ENCODE measurements around the gene CASZ1. TPM values are rescaled to one million over a fixed set of nuclear protein-coding genes. Genes with fewer than 3 reads are reported as not detected.
A peak's percentile ranks its signal among the peaks of the same experiment; 100 is the strongest.

The CASZ1 gene
- total RNA-seq, 1 experiment from 2014 or later, result 15.2 TPM

DNA sequence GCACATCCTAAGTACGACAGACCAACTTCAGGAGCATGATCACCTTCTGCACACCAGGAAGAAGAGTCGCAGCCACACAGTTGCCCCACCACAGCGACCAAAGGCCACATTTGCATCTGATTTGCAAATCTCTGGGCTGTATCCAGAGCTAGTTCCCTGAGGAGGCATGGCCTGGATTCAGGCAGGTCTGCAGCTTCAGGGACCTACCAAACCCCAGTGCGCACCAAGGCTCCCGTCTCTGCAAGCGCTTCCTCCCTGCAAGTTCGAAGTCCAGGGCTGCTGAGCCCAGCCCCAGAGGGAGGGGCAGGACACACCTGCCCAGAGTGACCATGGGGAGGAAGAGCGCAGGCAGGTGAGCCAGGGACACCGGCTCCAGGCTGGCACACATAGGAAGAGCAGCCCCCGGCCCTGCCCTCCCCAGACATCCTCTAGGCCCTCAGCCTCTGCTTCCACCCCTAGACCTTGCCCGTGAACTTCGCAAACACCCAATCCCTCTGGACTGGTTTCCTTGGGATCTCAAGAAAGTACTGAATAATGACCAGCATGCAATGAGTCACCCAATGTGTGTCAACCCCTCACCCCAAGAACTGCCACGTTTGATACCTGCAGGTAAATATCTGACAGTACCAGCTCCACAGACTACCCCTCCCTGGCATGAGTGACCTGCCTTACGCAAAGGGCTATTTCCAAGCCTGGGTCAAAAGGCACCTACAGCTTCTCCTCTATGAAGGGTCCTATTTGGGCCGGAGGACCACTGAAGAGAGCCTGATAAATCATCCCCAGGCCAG is 36.8 kb downstream of the CASZ1 start:
- TF ChIP-seq, protein P1, sequence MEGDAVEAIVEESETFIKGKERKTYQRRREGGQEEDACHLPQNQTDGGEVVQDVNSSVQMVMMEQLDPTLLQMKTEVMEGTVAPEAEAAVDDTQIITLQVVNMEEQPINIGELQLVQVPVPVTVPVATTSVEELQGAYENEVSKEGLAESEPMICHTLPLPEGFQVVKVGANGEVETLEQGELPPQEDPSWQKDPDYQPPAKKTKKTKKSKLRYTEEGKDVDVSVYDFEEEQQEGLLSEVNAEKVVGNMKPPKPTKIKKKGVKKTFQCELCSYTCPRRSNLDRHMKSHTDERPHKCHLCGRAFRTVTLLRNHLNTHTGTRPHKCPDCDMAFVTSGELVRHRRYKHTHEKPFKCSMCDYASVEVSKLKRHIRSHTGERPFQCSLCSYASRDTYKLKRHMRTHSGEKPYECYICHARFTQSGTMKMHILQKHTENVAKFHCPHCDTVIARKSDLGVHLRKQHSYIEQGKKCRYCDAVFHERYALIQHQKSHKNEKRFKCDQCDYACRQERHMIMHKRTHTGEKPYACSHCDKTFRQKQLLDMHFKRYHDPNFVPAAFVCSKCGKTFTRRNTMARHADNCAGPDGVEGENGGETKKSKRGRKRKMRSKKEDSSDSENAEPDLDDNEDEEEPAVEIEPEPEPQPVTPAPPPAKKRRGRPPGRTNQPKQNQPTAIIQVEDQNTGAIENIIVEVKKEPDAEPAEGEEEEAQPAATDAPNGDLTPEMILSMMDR (conservative IDR thresholded peaks at IDR 0.05), result no peak
- TF ChIP-seq EZH2 (IDR thresholded peaks at IDR 0.05; ENCODE audit: low read depth), result no peak
- H3K9me3 ChIP-seq (ENCODE audit: insufficient read depth, low read depth), result no peaks in the 10 kb centered on the region
- intact Hi-C loops (cut with micrococcal nuclease; ENCODE audit: unreplicated experiment), result no loop called here
- peaks cover 10% of the 10 kb centered on the region; the same call in 1 of the 2 replicates for H3F3A ChIP-seq (ENCODE audit: insufficient read depth, low read depth)
- no peak overlapping the region for H3K4me3 ChIP-seq
- CTCF ChIA-PET, result no interaction called here
- peak in 1 of 2 experiments; percentile 65 for DNase-seq
- H2AFZ ChIP-seq, result no peak overlapping the region
- no peaks in the 10 kb centered on the region for H3K36me3 ChIP-seq (ENCODE audit: low read depth)
- no peaks in the 10 kb centered on the region for H3K27me3 ChIP-seq (ENCODE audit: insufficient read depth, low read depth)
- H3K4me1 ChIP-seq (replicated peaks; ENCODE audit: insufficient read depth), result peaks cover 44% of the 10 kb centered on the region
- H3K27ac ChIP-seq, result no peak overlapping the region
- BruUV-seq (replicated peaks), result no TSS peak
- POLR2A ChIA-PET (ENCODE audit: unreplicated experiment), result interaction anchor here (0.6 kb wide), 1 partner anchor 1148 kb away, joined by 7 read pairs; no protein-coding TSS in a partner anchor
- H3K4me2 ChIP-seq, result peak overlapping the region; percentile 91
- H4K20me1 ChIP-seq (ENCODE audit: insufficient read depth), result no peaks in the 10 kb centered on the region
- no peaks in the 10 kb centered on the region for H3K79me2 ChIP-seq (ENCODE audit: low read depth)
- H3K9me2 ChIP-seq (ENCODE audit: insufficient read depth), result no peaks in the 10 kb centered on the region

DNA sequence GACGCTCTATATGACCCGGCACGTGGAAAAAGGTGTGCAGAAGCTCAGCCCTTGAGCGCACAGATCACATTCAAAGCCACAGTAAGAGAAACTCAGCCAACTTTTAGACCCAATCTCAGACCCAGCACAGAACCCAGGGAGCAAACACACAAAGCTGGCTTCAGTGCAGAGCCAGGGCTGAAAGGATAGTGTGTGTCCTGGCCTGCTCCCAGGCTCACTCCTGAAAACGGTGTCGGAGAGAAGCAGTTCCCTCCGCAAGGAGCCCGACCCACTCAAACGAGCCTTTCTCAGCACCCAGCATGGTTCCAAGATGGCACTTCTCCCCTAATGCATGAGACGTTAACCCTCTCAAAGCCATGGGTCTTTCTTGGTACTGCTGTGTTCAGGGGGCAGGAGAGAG is 39.6 kb downstream of the CASZ1 start:
- CTCF ChIA-PET, result no interaction called here
- POLR2A ChIA-PET (ENCODE audit: unreplicated experiment), result no interaction called here
- Histone ChIP-seq H3K9me2 (ENCODE audit: insufficient read depth) (no peaks in the 10 kb centered on the region), H3K4me1 (replicated peaks; ENCODE audit: insufficient read depth) (peaks cover 28% of the 10 kb centered on the region), H3K4me2 (no peak overlapping the region), H3F3A (ENCODE audit: insufficient read depth, low read depth) (peaks cover 10% of the 10 kb centered on the region; the same call in 1 of the 2 replicates), H3K4me3 (no peak overlapping the region), H3K36me3 (ENCODE audit: low read depth) (no peaks in the 10 kb centered on the region), H2AFZ (no peak overlapping the region), H4K20me1 (ENCODE audit: insufficient read depth) (no peaks in the 10 kb centered on the region), H3K9me3 (ENCODE audit: insufficient read depth, low read depth) (no peaks in the 10 kb centered on the region), H3K27ac (no peak overlapping the region), H3K79me2 (ENCODE audit: low read depth) (no peaks in the 10 kb centered on the region), H3K27me3 (ENCODE audit: insufficient read depth, low read depth) (no peaks in the 10 kb centered on the region)
- no peak for DNase-seq
- intact Hi-C loops (cut with micrococcal nuclease; ENCODE audit: unreplicated experiment), result no loop called here
- no TSS peak for BruUV-seq (replicated peaks)
- TF ChIP-seq, protein P1 (conservative IDR thresholded peaks at IDR 0.05), result no peak
- TF ChIP-seq EZH2 (IDR thresholded peaks at IDR 0.05; ENCODE audit: low read depth), result no peak

DNA sequence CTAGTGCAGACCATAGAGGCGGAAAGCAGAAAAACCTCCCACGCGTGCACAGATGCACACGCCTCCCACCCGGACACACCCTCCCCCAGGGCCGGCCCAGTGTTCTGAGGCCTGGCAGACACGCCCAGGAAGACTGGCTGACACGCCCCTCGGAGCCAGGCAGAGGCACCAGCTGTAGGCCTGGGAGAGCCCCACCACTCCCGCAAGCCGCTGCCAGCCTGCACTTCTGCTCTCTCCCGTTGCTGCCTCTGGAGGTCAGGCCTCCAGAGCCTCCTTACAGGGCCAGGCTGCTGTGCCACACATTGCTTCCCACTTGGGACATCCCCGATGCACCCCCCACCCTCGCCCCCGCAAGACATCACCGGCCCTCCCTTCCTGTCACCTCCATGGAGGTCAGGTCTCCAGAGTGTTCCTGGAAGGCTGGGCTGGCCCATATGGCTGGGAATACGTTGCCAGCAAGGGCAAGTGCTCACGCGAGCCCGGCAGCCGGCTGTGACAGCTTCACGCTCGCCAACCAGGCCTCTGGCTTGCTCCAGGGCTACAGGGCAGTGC is 40.4 kb downstream of the CASZ1 start:
- Histone ChIP-seq H3K36me3 (ENCODE audit: low read depth) (no peaks in the 10 kb centered on the region), H3F3A (ENCODE audit: insufficient read depth, low read depth) (peaks cover 3% of the 10 kb centered on the region; the same call in 1 of the 2 replicates), H3K4me1 (replicated peaks; ENCODE audit: insufficient read depth) (peaks cover 20% of the 10 kb centered on the region), H3K9me2 (ENCODE audit: insufficient read depth) (no peaks in the 10 kb centered on the region), H3K4me3 (no peak overlapping the region), H2AFZ (no peak overlapping the region), H3K27ac (no peak overlapping the region), H4K20me1 (ENCODE audit: insufficient read depth) (no peaks in the 10 kb centered on the region), H3K9me3 (ENCODE audit: insufficient read depth, low read depth) (no peaks in the 10 kb centered on the region), H3K4me2 (no peak overlapping the region), H3K79me2 (ENCODE audit: low read depth) (no peaks in the 10 kb centered on the region), H3K27me3 (ENCODE audit: insufficient read depth, low read depth) (no peaks in the 10 kb centered on the region)
- POLR2A ChIA-PET (ENCODE audit: unreplicated experiment), result no interaction called here
- intact Hi-C loops (cut with micrococcal nuclease; ENCODE audit: unreplicated experiment), result no loop called here
- DNase-seq, result peak; percentile 42 to 50
- CTCF ChIA-PET, result no interaction called here
- TF ChIP-seq, protein P1 (conservative IDR thresholded peaks at IDR 0.05), result no peak
- TF ChIP-seq EZH2 (IDR thresholded peaks at IDR 0.05; ENCODE audit: low read depth), result no peak
- no TSS peak for BruUV-seq (replicated peaks)

Data from PC-9 (cell line).